Cerebellar cortex (tissue), 1 donor: ENCODE data around the gene USP13.
"Not testable (repeated sequence)": the region's sequence is repeated elsewhere in the genome, so short reads cannot be mapped to it uniquely, and the experiment has no call there.

Source experiments
- DNase-seq: peaks from one replicate; pipeline ENCODE4 v3.0.0-alpha.2; 2015; ENCODE audit warnings: low spot score

USP13 gene

GRCh38 chr3:179655236-179655635, 2.4 kb downstream of the USP13 start:
- DNase-seq = no peak

- DNase-seq = no peak
These were observed 5.8 kb downstream of the USP13 start for GRCh38 chr3:179658606-179659005.

GRCh38 chr3:179660872-179661271, 8.0 kb downstream of the USP13 start:
- no peak for DNase-seq

GRCh38 chr3:179661777-179662176, 8.9 kb downstream of the USP13 start:
- DNase-seq = no peak

GRCh38 chr3:179663093-179663492, 10.3 kb downstream of the USP13 start:
- DNase-seq = no peak

GRCh38 chr3:179666030-179666429, 13.2 kb downstream of the USP13 start:
- DNase-seq = no peak

GRCh38 chr3:179666436-179667035, 13.7 kb downstream of the USP13 start:
- DNase-seq = peak; percentile 84

- no peak for DNase-seq
These were observed 15.6 kb downstream of the USP13 start for GRCh38 chr3:179668429-179668828.

GRCh38 chr3:179670311-179670710, 17.5 kb downstream of the USP13 start:
- no peak for DNase-seq

- DNase-seq = no peak
These were observed 18.5 kb downstream of the USP13 start for GRCh38 chr3:179671309-179671708.

GRCh38 chr3:179671747-179672242, 19.0 kb downstream of the USP13 start:
- DNase-seq = no peak

GRCh38 chr3:179672918-179673317, 20.1 kb downstream of the USP13 start:
- DNase-seq = no peak

- DNase-seq = no peak
These were observed 20.7 kb downstream of the USP13 start for GRCh38 chr3:179673523-179673922.

- DNase-seq = no peak
These were observed 23.2 kb downstream of the USP13 start for GRCh38 chr3:179676081-179676480.

GRCh38 chr3:179677884-179678283, 25.0 kb downstream of the USP13 start:
- no peak for DNase-seq

- no peak for DNase-seq
These were observed 28.8 kb downstream of the USP13 start for GRCh38 chr3:179681492-179682263.

- no peak for DNase-seq
These were observed 29.7 kb downstream of the USP13 start for GRCh38 chr3:179682426-179683080.

- not testable (repeated sequence) for DNase-seq
These were observed 30.4 kb downstream of the USP13 start for GRCh38 chr3:179683286-179683685.

- DNase-seq = no peak
These were observed 35.2 kb downstream of the USP13 start for GRCh38 chr3:179687967-179688535.

- DNase-seq = no peak
These were observed 36.0 kb downstream of the USP13 start for GRCh38 chr3:179688850-179689249.

GRCh38 chr3:179694731-179695130, 41.9 kb downstream of the USP13 start:
- no peak for DNase-seq

- DNase-seq = no peak
These were observed 43.0 kb downstream of the USP13 start for GRCh38 chr3:179695672-179696313.
